IPS-18a (cell line): ENCODE measurements around the gene BARX1.
"Not testable (repeated sequence)": the region's sequence is repeated elsewhere in the genome, so short reads cannot be mapped to it uniquely, and the experiment has no call there.

ENCODE experiments used
- H3K27ac ChIP-seq: one replicate; pipeline ENCODE4 v1.5.1; 2013; ENCODE audit warnings: low read length
- H3K27me3 ChIP-seq: one replicate; pipeline ENCODE4 v1.6.1; 2013; ENCODE audit warnings: mild to moderate bottlenecking, low read length; ENCODE audit not compliant: control insufficient read depth, insufficient read depth
- H3K36me3 ChIP-seq: one replicate; pipeline ENCODE4 v1.6.1; 2013; ENCODE audit warnings: low read depth, low read length; ENCODE audit not compliant: control insufficient read depth
- H3K4me1 ChIP-seq: one replicate; pipeline ENCODE4 v1.6.1; 2013; ENCODE audit warnings: low read depth, low read length; ENCODE audit not compliant: control insufficient read depth
- H3K4me3 ChIP-seq: one replicate; pipeline ENCODE4 v1.5.1; 2013; ENCODE audit warnings: low read length
- H3K9ac ChIP-seq: one replicate; pipeline ENCODE4 v1.6.1; 2013; ENCODE audit warnings: mild to moderate bottlenecking, low read length, moderate library complexity
- H3K9me3 ChIP-seq: one replicate; pipeline ENCODE4 v1.6.1; 2013; ENCODE audit warnings: low read depth, low read length; ENCODE audit not compliant: control insufficient read depth

Gene BARX1

DNA sequence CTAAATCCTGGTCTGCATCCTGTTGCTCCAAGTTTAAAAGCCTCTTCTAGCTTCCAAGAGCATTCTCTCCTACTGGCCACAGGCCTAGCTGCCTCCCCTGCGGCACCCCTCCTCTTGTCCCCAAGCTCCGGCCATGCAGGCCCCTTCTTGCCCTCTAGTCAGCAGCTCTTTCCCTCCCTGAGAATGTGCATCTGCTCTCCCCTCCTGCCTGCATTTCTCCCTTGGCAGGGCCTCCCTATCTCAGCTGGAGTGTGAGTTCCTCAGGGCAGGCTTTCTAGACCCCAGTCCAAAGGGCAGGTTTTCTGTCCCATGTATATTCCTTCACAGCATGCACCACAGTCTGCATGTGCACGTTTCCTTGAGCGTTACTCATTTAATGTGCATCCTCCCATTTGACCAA lies 24.6 kb upstream of the BARX1 start:
- H3K36me3 ChIP-seq: no peaks in the 10 kb centered on the region
- no peaks in the 10 kb centered on the region for H3K27me3 ChIP-seq
- no peaks in the 10 kb centered on the region for H3K9me3 ChIP-seq
- no peak overlapping the region for H3K9ac ChIP-seq
- H3K4me1 ChIP-seq: no peaks in the 10 kb centered on the region
- no peak overlapping the region for H3K4me3 ChIP-seq
- H3K27ac ChIP-seq: no peak overlapping the region

DNA sequence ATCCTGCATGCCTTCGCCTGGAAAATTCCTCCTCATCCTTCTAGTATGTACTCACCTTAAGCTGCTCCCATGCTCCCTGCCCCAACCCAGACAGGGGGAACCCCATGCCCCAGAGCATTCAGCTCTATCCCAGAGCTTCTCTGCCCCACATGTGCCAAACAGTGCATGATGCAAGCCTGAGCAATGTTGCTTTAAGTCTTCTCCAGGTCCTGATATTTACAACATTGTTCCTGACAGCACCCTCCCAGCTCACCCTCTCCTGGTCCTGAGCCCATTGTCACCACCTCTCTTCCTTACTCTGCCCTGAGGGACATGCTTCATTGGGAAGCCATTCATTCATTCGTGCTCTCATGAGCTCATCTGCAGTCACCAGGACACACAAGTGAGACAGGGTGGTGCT lies 23.4 kb upstream of the BARX1 start:
- Histone ChIP-seq H3K4me3 (no peak overlapping the region), H3K36me3 (no peaks in the 10 kb centered on the region), H3K9me3 (no peaks in the 10 kb centered on the region), H3K9ac (no peak overlapping the region), H3K4me1 (no peaks in the 10 kb centered on the region), H3K27me3 (no peaks in the 10 kb centered on the region), H3K27ac (no peak overlapping the region)

GRCh38 chr9:93976973-93977372 lies 21.8 kb upstream of the BARX1 start:
- Histone ChIP-seq H3K36me3 (no peaks in the 10 kb centered on the region), H3K27ac (no peak overlapping the region), H3K9me3 (no peaks in the 10 kb centered on the region), H3K4me1 (no peaks in the 10 kb centered on the region), H3K27me3 (no peaks in the 10 kb centered on the region), H3K4me3 (no peak overlapping the region), H3K9ac (no peak overlapping the region)

DNA sequence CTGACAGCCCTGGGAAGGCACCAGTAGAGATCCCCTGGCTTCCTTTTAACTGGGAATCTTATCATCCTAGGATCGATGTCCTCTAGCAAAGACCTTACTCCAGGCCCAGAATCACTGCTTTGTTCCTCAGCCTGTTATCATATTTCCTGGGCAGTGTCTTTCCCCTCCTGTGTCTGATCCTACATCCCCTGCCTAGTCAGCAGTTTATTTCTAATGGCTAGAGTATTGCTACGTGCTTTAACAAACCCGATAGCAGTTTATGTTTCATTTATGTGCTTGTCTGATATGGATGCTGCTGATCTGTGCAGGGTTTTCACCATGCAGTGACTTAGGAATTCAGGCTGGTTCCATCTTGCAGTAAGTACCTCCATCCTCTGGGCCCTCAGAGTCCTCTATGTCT lies 20.9 kb upstream of the BARX1 start:
- no peaks in the 10 kb centered on the region for H3K4me1 ChIP-seq
- H3K36me3 ChIP-seq: no peaks in the 10 kb centered on the region
- no peak overlapping the region for H3K4me3 ChIP-seq
- no peak overlapping the region for H3K27ac ChIP-seq
- H3K27me3 ChIP-seq: no peaks in the 10 kb centered on the region
- no peak overlapping the region for H3K9ac ChIP-seq
- no peaks in the 10 kb centered on the region for H3K9me3 ChIP-seq

GRCh38 chr9:93975262-93975661 lies 20.1 kb upstream of the BARX1 start:
- Histone ChIP-seq H3K27ac (no peak overlapping the region), H3K4me3 (no peak overlapping the region), H3K4me1 (no peaks in the 10 kb centered on the region), H3K9ac (no peak overlapping the region), H3K27me3 (no peaks in the 10 kb centered on the region), H3K9me3 (no peaks in the 10 kb centered on the region), H3K36me3 (no peaks in the 10 kb centered on the region)

GRCh38 chr9:93974151-93974550 lies 19.0 kb upstream of the BARX1 start:
- no peaks in the 10 kb centered on the region for H3K27me3 ChIP-seq
- H3K4me1 ChIP-seq: no peaks in the 10 kb centered on the region
- no peak overlapping the region for H3K9ac ChIP-seq
- H3K4me3 ChIP-seq: no peak overlapping the region
- H3K27ac ChIP-seq: no peak overlapping the region
- no peaks in the 10 kb centered on the region for H3K9me3 ChIP-seq
- H3K36me3 ChIP-seq: no peaks in the 10 kb centered on the region

GRCh38 chr9:93972655-93973054 lies 17.5 kb upstream of the BARX1 start:
- not testable (repeated sequence) for H3K36me3 ChIP-seq, H3K27ac ChIP-seq, H3K4me3 ChIP-seq, H3K27me3 ChIP-seq, H3K4me1 ChIP-seq, H3K9ac ChIP-seq, H3K9me3 ChIP-seq

GRCh38 chr9:93969328-93969661 lies 14.1 kb upstream of the BARX1 start:
- Histone ChIP-seq H3K4me1 (no peaks in the 10 kb centered on the region), H3K36me3 (no peaks in the 10 kb centered on the region), H3K27me3 (no peaks in the 10 kb centered on the region), H3K9ac (no peak overlapping the region), H3K9me3 (no peaks in the 10 kb centered on the region), H3K27ac (no peak overlapping the region), H3K4me3 (no peak overlapping the region)

DNA sequence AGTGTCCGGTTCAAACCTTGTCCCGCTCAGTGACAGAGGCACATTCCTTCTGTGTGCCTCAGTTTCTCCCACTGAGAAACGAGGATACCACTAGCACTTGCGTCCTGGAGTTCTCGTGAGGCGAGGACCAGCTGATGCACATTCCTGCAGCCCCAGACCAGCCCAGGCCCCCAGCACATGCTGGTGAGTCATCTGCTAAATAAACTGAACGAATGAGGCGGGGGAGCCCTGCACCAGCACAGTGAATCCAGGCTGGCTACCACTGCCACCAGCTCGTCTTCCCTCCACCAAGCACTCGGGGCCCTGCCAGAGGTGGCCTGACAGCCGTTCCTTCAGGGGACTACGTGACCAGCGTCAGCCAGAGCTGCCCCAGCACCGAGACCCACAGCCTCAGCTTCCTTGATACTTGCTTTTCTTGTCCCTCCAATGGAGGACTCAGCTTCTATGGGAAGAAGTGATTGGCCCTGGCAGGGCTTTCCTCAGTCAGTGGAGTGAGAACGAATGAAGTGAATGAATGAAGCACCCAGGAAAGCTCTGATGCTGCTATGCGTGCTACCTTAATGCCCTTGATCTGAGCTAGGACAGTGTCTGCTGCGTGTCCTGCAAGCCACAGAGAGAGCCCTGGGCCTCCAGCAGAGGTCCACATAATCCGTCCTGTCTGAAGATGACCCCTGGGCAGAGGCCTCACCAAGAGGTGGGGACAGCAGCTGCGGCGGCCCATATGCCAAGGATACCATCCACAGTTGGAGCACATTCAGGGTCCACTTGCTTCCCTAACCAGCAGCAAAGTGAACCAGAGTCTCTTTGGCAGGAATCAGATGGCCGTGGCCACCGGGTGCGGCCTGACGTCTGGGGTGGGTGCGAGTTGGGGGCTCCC lies 13.5 kb upstream of the BARX1 start:
- no peak overlapping the region for H3K4me3 ChIP-seq
- H3K9ac ChIP-seq: no peak overlapping the region
- H3K27ac ChIP-seq: no peak overlapping the region
- no peaks in the 10 kb centered on the region for H3K4me1 ChIP-seq
- H3K9me3 ChIP-seq: no peaks in the 10 kb centered on the region
- H3K36me3 ChIP-seq: no peaks in the 10 kb centered on the region
- no peaks in the 10 kb centered on the region for H3K27me3 ChIP-seq

DNA sequence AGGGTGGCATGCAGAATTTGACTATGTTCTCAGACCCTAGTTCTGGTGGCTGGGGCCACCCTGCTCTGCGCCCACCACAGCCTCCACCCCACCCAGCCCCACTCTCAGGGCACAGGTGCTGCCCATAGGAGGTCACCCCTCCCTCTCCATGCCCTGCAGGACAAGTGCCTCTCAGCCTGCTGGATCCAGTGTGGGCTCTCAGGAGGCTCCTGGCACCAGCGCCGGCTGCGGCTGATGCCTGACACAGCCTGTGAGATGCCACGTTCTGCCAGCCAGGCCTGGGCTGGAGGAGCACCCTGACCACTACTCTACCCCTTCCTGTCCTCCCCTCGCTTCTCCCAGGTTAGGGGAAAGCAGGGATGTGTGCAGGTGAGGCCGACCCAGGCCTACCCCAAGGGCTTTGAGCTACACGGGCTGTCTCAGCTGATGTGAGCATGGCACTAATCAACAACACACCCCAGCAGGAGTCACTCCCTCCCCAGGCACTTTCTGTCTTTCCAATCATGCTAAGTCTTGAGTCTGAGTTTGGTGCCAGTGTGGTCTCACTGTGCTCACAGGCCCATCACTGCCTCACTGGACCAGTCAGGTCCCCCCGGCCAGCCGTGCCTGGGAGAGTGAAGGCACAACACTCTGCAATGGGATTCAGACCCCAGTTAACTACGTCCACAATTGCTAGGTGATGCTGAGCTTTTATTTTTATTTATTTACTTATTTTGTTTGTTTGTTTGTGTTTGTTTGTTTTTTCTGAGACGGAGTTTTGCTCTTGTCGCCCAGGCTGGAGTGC lies 12.1 kb upstream of the BARX1 start:
- no peak overlapping the region for H3K27ac ChIP-seq
- no peaks in the 10 kb centered on the region for H3K4me1 ChIP-seq
- H3K27me3 ChIP-seq: peaks cover 11% of the 10 kb centered on the region
- no peaks in the 10 kb centered on the region for H3K36me3 ChIP-seq
- H3K4me3 ChIP-seq: no peak overlapping the region
- H3K9me3 ChIP-seq: no peaks in the 10 kb centered on the region
- no peak overlapping the region for H3K9ac ChIP-seq

DNA sequence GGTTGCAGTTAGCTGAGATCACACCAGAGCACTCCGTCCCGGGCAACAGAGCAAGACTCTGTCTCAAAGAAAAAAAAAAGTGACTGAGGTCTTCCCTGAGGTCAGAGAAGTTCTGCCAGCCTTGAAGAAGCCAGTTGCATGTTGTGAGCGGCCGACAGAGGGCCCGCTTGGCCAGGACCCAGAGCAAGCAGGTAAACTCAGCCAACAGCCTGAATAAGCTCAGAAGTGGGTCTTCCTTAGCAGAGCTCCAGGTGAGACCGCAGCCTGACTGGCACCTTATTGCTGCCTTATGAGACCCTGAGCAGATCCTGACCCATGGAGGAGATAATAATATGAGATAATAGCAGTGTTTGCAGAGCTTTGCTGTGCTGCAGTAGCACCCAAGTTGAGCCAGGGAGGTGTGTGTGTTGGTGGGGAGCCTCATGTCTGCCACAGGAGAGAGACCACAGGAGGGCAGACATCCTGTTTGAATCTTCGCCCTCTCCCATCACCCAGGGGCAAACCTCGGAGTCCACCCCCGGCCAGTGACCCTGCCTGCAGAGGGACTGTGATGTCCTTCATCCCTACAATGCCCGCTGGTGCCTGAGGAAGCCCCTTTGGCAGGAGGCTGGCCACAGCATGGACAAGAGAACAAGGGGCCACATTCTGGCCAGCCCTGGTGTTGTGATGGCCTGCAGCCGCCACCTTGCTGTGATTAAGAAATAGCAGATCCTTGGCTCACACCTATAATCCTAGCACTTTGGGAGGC lies 10.8 kb upstream of the BARX1 start:
- H3K27me3 ChIP-seq: peaks cover 23% of the 10 kb centered on the region
- H3K4me1 ChIP-seq: no peaks in the 10 kb centered on the region
- H3K4me3 ChIP-seq: no peak overlapping the region
- no peak overlapping the region for H3K9ac ChIP-seq
- no peaks in the 10 kb centered on the region for H3K36me3 ChIP-seq
- H3K9me3 ChIP-seq: no peaks in the 10 kb centered on the region
- no peak overlapping the region for H3K27ac ChIP-seq
